ENCODE data around the gene MICAL1.

Gene MICAL1

DNA sequence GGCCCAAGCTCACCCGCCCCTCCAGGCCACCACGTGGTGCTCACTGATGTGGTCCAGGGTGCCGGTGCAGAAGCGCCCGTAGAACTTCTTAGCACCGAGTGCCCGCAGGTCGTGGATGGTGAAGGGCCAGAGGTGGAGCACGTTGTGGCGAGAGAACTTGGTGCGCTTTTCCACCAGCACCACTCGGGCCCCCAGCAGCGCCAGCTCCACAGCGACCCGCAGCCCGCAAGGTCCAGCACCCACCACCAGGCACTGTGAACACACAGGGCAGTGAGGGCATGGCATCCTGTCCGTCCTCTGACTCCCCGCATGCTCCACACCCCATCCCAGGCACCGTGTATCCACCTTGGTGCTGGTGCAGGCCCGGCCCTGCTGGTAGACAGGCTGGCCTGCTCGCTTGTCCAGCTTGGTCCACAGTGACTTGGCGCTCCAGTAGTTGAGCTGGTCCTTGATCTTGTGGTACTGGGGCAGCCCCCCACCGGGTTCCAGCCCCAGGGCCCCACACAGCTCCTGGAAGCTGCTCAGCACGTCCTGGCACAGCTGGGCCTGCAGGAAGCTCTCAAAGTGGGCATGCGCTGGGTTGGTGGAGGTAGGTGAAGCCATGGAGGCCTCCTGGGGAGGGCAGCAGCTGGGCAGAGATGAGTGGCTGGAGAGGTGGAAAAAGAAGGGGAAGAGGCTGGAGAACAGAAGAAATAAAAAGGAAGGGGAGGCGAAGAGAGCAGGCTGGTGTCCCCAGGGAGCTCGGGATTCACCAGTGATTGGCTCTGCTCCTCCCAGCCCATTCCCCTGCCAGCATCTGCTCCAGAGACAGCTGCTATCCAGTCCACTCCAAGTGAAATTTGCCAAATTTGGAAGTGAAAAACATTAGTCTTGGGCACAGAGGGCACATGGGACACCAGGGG, 1.7 kb downstream of the MICAL1 start:
- DNase-seq (ENCODE audit: low read depth in 2 of 2), result no peak

DNA sequence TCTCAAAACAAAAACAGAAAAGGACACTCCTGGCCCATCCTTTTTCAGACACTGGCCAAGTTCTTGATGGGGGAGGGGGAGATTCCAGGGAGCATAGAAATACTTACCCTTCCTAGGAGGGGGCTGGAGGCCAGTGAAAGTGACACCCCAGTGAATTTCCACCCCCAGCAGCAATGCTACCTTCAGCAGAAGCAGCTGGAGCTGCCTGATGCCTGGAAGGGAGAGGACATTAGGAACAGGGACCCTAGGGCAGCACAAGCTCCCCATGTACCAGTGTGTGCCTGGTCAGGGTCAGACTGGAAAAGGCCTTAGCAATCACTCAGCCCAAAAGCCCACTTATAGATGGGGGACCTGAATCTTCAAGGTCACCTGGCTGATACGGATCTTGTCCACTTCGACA, 2.4 kb downstream of the MICAL1 start:
- no peak for DNase-seq (ENCODE audit: low read depth in 2 of 2)

DNA sequence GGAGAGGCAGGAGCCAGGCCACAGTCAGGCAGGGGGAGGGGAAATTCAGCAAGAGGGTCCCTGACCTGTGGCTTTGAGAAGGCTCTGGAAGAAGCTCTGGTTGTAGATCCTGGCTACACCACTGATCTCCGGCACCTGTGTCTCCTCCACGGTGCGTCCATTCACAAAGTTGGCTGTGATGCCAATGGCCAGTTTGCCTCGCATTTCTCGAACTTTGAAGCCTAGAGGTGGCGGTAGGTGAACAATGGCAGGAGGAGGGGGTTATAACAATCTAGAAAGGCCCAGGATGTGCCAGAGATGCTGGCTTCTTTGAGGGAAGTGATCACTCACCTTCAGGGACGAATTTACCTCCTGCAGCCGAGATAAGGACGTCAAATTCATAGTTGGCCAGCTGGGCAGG, 3.4 kb downstream of the MICAL1 start:
- no peak for DNase-seq (ENCODE audit: low read depth in 2 of 2)

DNA sequence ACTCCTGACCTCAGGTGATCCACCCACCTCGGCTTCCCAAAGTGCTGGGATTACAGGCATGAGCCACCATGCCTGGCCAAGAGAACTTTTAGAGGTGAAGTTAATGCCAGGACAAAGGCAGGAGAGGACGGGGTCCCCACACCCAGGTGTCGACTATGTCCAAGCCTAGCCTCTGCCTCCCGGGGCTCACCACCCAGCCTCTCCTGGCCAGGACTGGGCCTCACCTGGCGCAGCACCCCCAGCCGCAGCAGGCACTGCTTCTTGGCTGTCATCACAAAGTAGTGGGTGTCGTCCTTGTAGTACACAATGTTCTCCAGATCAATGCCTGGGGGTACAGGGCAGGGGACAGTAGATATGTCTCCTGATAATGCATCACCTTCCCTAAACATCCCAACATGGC, 4.2 kb downstream of the MICAL1 start:
- DNase-seq (ENCODE audit: low read depth in 2 of 2), result no peak

DNA sequence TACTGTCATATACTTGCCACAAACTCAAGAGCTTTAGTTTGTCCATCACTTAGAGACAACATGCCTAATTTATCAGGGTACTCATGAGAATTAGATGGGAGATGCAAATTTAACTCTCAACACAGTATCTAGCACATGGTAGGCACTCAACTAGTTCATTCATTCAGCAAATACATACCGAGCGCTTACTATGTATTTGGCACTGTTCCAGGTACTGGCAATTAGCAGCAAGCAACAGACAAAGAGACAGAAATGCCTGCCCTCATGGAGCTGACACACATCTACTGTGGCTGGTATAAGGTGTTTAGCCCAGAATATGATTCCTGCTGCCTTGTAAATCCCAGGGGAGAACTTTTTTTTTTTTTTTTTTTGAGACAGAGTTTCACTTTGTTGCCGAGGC, 4.8 kb downstream of the MICAL1 start:
- DNase-seq (ENCODE audit: low read depth in 2 of 2), result no peak

DNA sequence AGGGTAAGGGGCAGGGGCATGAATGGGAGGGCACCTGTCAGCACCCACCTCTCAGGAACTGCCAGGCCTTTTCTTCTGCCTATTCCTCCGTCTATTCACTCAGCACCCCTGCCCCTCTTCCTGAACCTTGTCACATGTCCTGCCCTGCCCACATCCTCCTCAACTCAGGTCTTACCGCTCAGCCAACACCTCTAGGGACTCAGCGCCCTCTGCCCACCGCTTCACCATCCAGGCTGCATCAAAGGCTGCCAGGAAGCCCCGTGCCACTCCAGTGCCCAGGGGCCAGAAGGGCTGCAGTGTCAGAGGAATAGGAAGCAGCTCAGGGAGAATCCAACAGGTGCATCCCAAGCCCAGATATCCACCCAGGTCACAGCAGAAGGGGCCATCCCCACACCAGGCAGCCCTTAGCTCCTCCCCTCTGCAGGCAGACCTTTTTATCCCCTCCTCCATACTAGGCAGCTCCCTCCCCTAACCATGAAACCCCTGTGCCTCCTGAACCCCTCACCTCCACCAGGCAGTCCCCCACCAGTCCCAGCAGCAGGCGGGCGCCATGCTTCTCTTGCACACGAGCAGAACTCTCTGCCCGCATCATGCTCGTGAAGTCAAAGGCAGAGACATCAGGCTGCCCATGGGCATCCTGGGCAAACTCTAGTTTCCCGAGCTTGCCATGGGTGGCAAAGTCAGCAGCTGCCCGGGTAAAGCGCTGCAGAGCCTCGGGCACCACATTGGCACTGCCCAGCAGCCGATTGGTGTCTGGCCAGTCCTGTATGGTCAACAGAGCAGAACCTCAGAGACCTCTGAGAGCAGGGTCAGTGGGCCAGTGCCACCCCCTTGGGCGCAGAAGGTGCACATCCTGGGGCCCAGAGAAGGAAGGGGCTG, 5.5 kb downstream of the MICAL1 start:
- DNase-seq (ENCODE audit: low read depth in 2 of 2), result no peak

DNA sequence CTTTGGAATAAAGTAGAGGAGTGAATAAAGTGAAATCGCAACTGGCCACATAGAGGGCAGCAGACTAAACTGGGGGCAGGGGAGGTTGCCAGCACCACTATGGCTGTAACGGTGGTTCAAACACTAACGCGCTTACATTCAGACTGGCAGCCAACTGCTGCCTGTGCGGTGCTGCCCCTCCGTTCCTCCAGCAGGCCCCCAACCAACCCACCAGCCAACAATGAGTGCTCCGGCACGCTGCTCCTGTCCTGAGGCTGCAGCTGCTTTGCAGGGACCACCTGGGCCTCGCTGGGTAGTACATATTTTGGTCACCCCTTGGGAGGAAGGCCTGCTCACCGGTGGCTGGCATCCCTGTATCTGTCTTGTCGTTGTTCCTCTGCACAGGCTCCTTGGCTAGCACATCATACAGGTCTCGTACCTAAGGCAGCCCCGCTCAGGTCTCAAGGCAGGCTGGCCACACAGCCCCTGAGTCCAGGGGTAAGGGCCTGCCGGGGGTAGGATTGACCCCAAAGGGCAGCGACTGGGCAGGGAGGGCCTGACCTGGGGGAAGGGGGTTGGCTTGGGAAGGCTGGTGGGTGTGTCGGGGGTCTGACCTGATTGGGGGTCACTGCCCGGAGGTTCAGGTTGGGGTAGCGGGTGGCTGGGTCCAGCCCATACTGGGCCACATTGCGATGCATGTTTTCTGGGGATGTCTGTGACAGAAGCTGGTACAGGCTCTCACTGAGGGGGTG, 6.3 kb downstream of the MICAL1 start:
- no peak for DNase-seq (ENCODE audit: low read depth in 2 of 2)

DNA sequence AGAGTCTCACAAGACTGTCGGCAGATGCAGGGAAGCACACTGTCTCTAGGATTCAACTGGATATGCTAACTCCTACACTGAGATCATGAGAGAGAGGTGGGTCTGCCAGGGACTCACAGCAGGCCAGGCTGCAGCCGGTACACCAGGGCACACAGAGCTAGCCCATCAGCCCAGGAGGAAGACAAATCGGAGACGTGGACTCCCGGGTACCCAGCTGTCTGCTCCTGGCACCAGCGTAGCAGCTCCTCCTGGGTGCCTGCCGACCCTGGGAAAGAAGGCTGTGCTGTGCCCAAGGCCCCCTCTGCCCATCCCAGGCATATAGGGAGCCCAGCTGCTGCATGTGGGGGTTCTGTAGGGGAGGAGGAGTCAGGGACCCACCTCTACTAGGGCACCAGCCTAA, 7.0 kb downstream of the MICAL1 start:
- no peak for DNase-seq (ENCODE audit: low read depth in 2 of 2)

DNA sequence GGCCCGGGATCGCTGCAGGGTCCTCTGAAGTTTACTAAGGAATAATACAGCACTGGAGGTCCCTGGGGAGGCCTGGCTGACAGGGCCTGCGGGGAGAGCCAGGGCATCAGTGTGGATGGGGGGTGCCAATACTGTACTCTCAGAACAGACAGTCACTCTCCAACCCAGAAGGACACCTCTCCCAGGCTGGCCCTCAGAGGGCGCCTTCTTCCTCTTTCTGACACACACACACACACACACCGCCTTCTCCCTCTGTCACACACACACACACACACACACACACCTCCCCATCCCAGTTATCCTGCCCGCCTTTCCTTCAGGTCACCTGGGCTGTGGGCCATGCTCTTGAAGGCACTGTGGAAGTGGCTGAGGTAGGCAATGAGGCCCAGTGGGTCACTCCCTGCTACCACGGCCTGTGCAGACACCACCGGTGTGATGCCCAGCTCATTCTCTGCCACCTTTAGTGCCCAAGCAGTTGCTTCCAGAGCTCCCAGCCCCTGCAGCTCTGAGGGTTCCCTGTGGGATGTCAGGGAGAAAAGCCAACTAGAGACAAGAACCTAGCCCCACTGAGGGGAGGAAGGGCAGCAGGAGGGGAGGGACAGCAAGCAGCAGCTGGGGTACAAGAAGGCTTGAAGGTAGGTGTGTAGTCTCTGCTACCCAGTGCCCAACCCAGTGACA, 7.6 kb downstream of the MICAL1 start:
- no peak for DNase-seq (ENCODE audit: low read depth in 2 of 2)

DNA sequence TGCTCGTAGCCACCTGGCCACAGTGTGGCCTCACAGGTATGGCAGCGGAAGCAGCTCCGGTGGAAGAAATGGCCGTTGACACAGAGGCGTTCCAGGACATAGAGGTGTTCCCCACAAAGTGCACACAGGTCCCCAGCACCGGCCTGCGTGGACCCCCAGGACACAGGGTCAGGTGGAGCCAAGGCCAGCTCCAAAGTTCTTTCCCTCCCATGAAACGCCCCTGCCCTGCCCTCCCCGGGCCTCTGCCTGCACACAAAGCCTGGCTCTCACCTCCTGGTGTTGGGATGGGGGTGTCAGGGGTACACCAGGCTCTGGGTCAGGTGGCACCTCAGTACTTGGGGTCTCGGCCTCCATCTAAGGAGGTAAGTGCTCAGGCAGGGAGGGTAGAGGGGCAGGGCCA, 8.5 kb downstream of the MICAL1 start:
- no peak for DNase-seq (ENCODE audit: low read depth in 2 of 2)

DNA sequence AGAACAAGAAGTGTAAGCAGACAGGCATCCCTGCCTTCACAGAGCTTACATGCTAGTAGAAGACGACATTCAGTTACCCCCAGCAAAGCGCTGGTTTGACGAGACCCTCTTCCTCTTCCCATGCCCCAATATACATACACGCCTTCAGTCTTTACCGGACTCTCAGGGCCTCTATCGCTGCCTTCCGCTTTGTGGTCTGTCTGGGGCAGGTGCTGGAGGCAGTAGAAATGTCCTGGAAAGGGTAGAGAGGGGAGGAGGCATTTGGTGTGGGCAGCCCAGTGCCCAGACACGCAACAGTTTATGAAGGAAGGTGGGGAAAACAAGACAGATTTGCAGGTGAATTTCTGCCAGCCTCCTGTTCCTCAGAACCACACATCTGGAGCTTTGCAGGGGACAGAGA, 9.0 kb downstream of the MICAL1 start:
- DNase-seq (ENCODE audit: low read depth in 2 of 2), result no peak

DNA sequence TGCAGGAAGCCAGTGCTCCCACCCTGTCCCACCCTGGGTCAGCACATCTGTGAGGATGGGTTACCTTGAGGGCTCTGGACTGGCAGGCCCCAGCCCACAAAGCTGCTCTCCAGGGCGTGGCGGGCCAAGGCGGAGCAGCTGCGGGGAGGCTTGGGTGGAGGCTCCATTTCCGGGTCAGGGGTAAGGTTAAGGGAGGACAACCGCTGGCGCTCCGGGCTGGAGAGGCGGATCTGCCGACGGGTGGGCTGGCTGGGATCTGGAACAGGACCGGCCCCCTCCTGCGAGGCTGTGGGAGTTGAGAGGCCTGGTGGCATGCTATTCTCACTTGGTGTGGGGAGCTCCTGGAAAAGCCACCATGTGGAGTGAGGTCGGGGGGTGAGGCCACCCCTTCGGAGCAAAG, 9.5 kb downstream of the MICAL1 start:
- DNase-seq (ENCODE audit: low read depth in 2 of 2), result no peak

DNA sequence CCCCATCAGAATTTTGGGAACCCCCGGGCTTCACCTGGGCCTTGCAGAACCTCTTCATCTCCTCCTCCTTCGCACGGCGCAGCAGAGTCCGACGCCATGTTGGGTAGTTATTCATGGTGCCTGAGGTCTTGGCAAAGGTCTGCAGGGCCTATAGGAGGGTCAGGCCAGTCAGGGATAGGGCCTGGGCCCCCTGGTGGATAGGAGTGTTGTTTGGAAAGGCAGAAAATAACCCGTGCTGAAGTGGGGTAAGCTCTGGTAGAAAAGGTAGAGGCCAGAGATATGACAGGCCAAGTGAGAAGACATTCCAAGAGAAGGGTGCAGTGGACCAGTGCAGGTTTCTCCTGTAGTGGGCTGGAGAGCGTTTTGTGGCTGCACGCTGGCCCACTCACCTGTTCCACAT, 10.2 kb downstream of the MICAL1 start:
- DNase-seq (ENCODE audit: low read depth in 2 of 2), result no peak

DNA sequence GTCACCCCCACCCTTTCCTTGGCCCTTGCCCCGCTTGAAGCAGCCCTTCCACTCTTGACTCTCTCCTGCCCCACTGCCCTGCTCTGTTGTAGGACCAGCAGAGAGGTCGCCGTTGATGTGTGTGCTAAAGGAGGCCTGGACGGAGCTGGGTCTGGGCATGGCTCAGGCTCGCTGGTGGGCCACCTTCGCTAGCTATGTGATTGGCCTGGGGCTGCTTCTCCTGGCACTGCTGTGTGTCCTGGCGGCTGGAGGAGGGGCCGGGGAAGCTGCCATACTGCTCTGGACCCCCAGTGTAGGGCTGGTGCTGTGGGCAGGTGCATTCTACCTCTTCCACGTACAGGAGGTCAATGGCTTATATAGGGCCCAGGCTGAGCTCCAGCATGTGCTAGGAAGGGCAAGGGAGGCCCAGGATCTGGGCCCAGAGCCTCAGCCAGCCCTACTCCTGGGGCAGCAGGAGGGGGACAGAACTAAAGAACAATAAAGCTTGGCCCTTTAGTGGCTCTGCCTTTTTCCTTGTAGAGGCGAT, 12.1 kb downstream of the MICAL1 start:
- no peak for DNase-seq (ENCODE audit: low read depth in 2 of 2)

DNA sequence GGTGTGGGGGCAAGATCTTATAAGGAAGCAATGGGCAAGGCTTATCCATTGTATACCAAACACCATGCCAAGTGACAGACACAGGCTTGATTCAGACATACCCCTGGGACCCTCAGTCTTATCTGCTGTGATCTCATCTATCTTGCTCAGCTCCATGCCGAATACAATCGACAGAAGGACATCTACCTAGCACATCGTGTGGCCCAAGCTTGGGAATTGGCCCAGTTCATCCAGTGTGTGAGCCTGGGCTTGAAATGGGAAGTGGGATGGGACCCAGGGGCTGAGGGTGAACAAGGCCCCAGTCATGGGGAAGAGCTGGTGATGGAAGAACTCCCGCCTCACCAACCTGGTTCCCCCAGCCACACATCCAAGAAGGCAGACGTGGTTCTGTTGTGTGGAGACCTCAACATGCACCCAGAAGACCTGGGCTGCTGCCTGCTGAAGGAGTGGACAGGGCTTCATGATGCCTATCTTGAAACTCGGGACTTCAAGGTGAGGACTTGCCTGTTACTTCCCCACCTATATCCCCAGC, 13.1 kb downstream of the MICAL1 start:
- no peak for DNase-seq (ENCODE audit: low read depth in 2 of 2)

DNA sequence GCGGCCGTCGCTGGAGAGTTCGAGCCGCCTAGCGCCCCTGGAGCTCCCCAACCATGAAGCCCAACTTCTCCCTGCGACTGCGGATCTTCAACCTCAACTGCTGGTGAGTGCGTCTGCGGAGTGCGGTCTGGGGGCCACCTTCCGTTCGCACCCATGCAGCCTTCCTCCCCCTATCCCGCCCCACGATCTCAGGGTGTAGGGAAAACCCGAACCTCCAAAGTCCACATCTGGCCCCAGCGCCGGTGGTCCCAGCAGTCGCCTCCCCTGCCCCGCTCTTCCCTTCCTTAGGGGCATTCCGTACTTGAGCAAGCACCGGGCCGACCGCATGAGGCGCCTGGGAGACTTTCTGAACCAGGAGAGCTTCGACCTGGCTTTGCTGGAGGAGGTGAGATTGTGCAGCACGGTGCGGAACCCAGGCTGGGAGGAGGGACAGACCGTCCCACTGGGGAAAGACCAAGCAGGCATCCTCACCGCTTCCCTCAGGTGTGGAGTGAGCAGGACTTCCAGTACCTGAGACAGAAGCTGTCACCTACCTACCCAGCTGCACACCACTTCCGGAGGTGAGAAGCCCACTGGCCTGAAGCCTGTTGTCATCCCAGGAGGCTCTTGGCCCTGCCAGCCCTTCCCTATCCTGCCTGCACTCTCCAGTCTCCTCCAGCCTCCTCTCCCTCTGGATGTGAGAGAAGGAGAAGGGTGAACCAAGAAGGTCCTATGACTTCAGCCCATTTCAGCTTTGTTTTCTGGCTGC, 14.3 kb downstream of the MICAL1 start:
- DNase-seq (ENCODE audit: low read depth in 2 of 2), result peak in 1 of 2 donors; percentile 34

DNA sequence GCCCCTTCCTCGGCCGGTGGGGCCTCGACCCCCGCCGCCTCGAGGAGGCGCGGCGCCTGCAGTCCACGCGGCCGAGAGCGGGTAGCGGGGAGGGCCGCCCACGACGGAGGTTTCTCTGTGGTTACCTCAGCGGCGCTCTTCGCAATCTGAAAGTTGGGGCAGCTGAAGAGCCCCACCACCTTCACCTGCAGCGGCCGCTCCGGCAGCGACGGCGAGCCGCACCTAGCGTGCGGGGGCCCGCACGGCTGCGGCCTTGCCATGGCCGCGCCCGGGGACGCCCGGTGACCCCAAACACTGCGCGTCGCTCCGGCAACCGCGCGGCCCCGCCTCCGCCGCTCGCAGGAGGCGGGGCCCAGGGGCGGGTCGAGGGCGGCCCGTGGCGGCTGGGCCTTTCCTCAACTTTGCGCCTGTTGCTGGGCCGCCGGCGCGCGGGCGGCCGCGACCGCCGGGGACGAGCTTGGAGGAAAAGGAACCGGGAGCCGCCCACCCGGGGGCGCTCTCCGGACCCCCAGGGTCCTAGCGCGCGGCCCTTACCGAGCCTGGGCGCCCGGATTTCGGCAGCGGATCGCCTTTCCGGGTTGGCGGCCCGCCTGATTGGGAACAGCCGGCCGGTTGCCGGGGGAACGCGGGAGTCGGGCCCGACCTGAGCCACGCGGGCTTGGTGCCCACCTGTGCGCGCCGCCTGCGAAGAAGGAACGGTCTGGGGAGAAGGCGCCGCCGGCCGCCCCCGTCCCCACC, 15.1 kb downstream of the MICAL1 start, which contains the start of the genes PPIL6 and SMPD2:
Gene PPIL6, minus strand, starts transcription at position 298 of the 738 bp plus-strand sequence. Its CDS starts 38 bp downstream, at position 260.
Gene SMPD2, plus strand, starts transcription at position 394 of the 738 bp plus-strand sequence. CDS start 398 bp downstream, outside the sequence.
- DNase-seq (ENCODE audit: low read depth in 2 of 2), result peak; percentile 65 to 73

DNA sequence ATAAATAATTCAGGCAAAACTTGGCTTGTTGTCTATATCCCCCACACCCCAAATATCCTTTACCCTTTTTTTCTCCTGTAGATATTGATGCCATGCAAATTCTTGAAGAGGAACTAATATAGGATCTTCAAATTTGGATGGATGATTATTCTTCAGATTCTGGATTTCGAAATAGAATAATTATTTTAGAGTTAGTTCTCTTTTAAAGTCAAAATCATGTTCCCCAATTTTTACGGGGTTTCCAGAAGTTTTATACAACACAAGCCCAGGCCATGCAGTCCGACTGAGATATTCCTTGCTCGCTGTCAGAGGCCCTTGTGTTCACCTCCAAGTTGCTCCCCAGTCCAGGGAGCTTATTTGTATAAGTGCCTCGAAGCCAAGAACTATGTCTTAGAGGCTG, 19.5 kb downstream of the MICAL1 start:
- DNase-seq (ENCODE audit: low read depth in 2 of 2), result no peak

DNA sequence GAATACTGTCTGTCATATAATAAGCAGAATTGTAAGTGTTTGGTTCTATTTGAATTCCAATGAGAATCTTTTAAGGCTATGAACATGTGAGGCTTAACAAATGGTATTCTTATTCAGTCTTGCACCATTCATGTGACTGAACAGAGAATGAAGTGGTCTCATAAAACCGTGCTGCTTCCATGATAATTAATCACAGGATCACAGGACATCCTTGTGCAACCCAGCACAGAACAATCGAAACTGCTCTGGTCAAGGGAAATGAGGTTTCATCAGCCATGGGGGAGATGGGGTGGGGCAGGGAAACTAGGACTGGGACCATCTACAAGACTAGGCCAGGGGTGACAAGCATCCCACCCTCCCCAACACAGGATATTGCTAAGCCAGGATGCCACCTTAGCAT, 21.1 kb downstream of the MICAL1 start:
- DNase-seq (ENCODE audit: low read depth in 2 of 2), result no peak
